GM19351 (cell line): ENCODE results near the gene TNS1.
A peak's percentile ranks its signal among the peaks of the same experiment; 100 is the strongest.

Experiments used
- ATAC-seq: cut with Tn5 transposase; IDR thresholded peaks from one replicate; pipeline ENCODE4 v1.9.1; 2021; ENCODE audit warnings: mild to moderate bottlenecking, moderate library complexity; ENCODE audit not compliant: unreplicated experiment

Gene TNS1

DNA sequence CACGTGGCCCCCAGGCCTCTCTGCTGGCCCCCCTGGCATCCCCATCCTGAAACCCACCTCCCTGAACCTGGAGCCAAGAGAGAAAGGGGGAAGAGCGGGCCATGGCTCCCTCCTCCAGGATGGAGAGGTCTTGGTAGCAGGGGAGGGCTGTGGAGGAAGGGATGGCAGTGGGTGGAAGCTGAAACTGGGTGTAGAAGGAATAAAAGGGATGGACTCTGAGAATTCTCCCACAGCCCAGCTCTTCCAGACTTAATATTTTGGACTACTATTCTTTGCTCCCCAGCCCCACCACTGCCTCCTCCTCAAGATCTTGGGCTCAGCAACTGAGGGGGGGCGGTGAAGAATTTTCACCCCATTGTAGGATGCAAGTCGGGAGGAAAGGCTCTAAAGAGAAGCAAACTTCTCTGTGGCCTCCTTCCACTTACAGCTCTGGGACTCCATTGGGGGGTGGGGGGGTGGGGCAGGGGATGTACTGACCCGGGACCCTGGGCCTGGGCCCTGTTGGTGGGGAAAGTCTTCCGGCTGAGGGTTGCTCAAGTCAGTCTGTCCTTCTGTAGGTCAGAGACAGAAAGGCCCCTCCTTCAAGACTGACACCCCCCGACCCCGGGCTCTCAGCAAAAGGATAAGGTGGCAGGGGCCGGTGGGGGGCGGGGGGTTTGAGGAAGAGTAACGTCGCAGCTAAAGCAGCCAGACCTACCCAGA, 501 bp downstream of the TNS1 start:
- no peak for ATAC-seq

GRCh38 chr2:218001629-218002028, 1.2 kb downstream of the TNS1 start:
- no peak for ATAC-seq

GRCh38 chr2:218000136-218000535, 2.7 kb downstream of the TNS1 start:
- no peak for ATAC-seq

GRCh38 chr2:217999595-217999959, 3.2 kb downstream of the TNS1 start:
- ATAC-seq: no peak

DNA sequence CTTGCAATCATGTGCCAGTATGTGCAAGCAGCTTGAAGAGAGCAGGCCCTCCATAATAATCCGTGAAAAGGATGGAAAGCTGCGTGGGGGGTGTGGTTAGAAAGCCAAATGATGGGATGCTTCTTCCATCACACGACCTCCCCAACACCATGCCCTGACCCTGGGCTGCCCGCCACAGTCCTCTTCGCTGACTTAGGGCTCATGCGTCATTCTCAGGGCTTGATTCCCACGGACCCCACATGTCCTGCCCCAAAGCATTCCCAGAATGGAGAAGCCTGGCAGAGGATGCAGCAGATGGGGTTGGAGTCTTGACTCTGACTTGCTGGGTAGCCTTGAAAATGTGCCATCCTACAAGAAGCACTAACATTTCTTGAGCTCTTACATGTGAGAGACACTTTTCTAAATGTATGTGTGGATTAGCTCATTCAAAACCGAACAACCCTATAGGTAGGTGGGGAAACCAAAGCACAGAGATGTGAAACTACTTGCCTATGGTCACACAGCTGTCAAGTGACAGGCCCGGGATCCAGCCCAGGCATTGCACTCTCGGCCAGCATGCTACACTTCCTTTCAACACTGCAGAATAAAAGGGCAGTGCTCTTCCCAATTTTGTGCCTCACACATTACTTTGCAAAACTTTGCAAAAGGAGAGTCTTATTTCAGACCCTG, 3.7 kb downstream of the TNS1 start:
- ATAC-seq: no peak

DNA sequence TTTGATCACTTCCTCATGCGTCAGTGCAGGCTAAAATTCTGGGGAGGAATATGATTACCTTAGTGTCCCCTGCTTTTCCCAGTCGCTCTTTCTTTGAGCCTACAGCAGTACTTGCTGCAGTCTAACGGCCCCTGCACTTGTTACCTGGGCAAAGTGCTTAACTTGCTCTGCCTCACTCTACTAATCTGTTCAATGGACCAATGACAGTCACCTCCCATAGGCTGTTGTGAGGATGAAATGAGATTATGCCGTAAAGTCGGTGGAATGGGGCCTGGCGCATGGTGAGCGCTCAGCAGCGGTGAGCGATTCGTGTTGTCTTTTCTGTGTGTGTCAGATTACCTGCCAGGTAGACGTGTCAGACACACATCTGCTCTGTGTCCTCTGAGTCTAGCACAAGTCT, 5.3 kb downstream of the TNS1 start:
- no peak for ATAC-seq

- no peak for ATAC-seq
Observed at GRCh38 chr2:217996361-217996760, 6.4 kb downstream of the TNS1 start.

DNA sequence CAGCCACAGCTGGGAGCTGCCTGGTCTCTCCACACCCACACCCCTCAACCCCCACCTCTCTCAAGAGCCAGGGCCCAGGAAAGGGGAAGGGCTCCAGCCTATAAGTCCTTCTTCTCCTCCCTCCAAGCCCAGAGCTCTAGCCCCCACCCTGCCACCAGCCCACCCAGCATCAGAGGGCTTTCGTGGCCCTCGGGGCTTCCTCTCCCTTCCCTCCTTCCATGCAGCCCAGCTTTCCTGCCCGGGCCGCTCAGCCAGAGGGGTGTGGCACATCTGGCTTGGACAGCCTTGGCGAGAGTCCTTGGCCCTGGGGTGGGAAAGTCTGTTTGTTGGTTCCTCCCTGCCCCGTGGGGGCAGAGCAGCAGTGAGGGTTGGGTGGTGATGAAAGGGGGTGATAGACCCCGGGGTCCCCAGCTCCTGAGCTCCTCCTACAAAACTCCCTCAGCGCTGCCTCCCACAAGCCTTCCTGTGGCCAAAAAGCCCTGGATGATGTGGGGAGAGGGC, 7.0 kb downstream of the TNS1 start:
- ATAC-seq: no peak

GRCh38 chr2:217994776-217995274, 8.0 kb downstream of the TNS1 start:
- no peak for ATAC-seq

- ATAC-seq: peak; percentile 59
Observed at GRCh38 chr2:217993817-217994463, 8.9 kb downstream of the TNS1 start.

DNA sequence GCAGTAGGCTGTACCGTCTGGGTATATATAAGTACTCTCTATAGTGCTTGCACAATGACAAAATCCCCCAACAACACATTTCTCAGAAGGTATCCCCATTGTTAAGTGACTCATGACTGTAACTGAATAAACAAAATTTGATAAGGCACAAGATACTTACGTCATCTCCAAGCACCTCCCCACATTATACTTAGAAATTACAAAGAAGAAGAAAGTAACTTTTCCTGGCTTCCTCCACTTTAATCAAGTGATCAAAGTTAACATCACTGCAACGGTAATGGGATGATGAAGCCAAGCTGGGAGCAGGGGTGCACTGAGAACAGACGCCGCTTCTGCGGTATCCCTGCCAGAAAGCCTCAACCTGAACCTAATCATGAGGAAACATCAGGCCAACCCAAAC, 9.7 kb downstream of the TNS1 start:
- no peak for ATAC-seq

GRCh38 chr2:217992061-217992460, 10.7 kb downstream of the TNS1 start:
- no peak for ATAC-seq

GRCh38 chr2:217990791-217991465, 11.9 kb downstream of the TNS1 start:
- no peak for ATAC-seq

DNA sequence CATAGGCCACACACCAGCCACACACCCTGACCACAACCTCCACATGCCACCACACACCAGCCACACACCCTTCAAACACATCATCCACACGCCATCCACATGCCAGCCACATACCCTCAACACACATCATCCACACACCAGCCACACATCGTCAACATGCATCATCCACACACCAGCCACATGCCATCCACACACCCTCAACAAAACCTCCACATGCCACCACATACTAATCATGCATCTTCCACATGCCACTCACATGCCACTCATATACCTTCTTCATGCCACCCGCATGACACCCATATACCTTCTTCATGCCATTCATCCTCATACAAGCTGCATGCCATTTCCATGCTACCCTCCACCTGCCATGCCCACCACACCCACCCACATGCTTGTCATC, 12.4 kb downstream of the TNS1 start:
- no peak for ATAC-seq

- no peak for ATAC-seq
Observed at GRCh38 chr2:217989221-217989948, 13.4 kb downstream of the TNS1 start.

- no peak for ATAC-seq
Observed at GRCh38 chr2:217988840-217989204, 14.0 kb downstream of the TNS1 start.

DNA sequence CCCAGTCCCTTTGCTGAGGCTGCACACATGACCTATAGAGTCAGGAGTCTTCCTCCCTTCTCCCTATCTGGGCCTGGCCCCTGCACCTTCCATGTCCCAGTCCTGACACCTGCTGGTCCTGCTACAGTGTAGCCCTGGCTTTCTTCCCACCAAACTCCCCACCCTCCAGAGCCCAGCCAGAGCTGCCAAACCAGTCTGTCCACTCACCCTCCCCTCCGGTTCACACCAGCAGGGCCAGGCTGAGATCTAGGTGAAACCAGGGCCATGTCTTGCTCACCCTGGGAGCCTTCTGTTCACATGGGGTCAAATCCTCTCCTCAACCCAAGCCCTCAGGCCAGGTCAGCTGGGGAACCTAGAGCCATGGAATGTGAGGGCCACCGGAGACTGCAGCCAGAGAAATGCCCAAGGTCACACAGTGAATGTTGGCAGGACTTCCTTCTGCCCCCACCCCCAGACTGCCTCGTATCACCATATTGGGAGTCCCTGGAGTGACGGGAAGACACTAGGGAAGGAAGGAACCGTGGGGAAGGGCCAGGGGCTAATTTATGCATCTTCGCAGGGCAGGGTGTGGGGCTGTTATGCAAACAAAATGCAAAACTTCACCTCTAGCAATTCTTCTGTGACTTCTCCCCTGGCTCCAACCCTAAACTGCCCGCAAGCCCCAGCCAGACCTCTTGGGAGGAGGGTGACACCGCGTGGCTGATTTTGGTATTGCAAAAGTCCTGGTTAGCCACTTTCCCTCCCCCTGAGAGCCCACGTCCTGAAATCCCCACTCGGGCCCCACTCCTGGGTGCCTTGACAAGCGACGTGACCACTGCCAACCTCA, 14.6 kb downstream of the TNS1 start:
- peak; percentile 58 for ATAC-seq

- no peak for ATAC-seq
Observed at GRCh38 chr2:217987391-217987790, 15.4 kb downstream of the TNS1 start.

GRCh38 chr2:217986256-217986961, 16.4 kb downstream of the TNS1 start:
- no peak for ATAC-seq
